Activated T-cell treated with anti-CD3 and anti-CD28 coated beads, Interleukin-2, amount 50 U/mL, for 24 hours (primary cell): Measurements from ENCODE around the gene ARMC8.

Experiments
- DNase-seq: peaks from one replicate; pipeline ENCODE4 v3.0.0-alpha.2; 2020
- H3K27ac Mint-ChIP-seq: 2 replicates; pipeline ENCODE4 v1.8.0; 2020; ENCODE audit warnings: mild to moderate bottlenecking, mixed read lengths
- H3K27me3 Mint-ChIP-seq: 2 replicates; pipeline ENCODE4 v1.8.0; 2020; ENCODE audit warnings: mixed read lengths
- H3K36me3 Mint-ChIP-seq: 2 replicates; pipeline ENCODE4 v1.8.0; 2020; ENCODE audit warnings: low read depth, mixed read lengths
- H3K4me1 Mint-ChIP-seq: 2 replicates; pipeline ENCODE4 v1.8.0; 2020; ENCODE audit warnings: low read depth, mixed read lengths
- H3K4me3 Mint-ChIP-seq: 2 replicates; pipeline ENCODE4 v1.8.0; 2020; ENCODE audit warnings: mild to moderate bottlenecking, moderate library complexity, mixed read lengths
- H3K9me3 Mint-ChIP-seq: 2 replicates; pipeline ENCODE4 v1.8.0; 2020; ENCODE audit warnings: mixed read lengths

ARMC8 gene

GRCh38 chr3:138289260-138289659 is 102.2 kb downstream of the ARMC8 start:
- peaks cover 32% of the 10 kb centered on the region for H3K36me3 Mint-ChIP-seq
- no peaks in the 10 kb centered on the region for H3K27me3 Mint-ChIP-seq
- H3K4me1 Mint-ChIP-seq = peaks cover 13% of the 10 kb centered on the region
- no peak overlapping the region for H3K4me3 Mint-ChIP-seq
- H3K9me3 Mint-ChIP-seq = no peaks in the 10 kb centered on the region
- DNase-seq = no peak
- H3K27ac Mint-ChIP-seq = peak overlapping the region; percentile 41

DNA sequence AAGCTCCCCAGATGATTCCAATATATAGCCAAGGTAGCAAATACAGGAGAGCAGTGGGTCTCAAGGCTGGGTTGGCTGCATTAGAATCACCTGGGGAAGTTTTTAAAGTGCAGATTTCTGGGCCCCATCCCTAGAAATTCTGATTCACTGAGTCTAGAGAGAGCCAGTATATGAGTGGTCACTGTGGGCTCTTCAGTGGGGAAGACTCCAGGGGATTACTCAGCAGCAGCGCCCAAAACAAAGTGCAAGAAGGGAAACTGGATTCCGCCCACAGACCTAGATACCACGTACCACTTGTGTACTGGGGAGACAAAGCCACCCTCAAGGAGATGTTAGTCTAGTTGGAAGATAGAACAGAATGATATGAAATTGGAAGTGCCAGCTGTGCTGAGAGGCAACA is 102.6 kb downstream of the ARMC8 start:
- Mint-ChIP-seq H3K36me3 (peaks cover 36% of the 10 kb centered on the region), H3K4me1 (peaks cover 15% of the 10 kb centered on the region), H3K27ac (peak overlapping the region; percentile 57), H3K4me3 (no peak overlapping the region), H3K9me3 (no peaks in the 10 kb centered on the region), H3K27me3 (no peaks in the 10 kb centered on the region)
- DNase-seq = no peak

GRCh38 chr3:138296639-138297038 is 109.5 kb downstream of the ARMC8 start:
- peaks cover 69% of the 10 kb centered on the region for H3K36me3 Mint-ChIP-seq
- peak overlapping the region; percentile 96 for H3K27ac Mint-ChIP-seq
- H3K27me3 Mint-ChIP-seq = no peaks in the 10 kb centered on the region
- H3K4me3 Mint-ChIP-seq = peak overlapping the region; percentile 61
- H3K4me1 Mint-ChIP-seq = peaks cover 40% of the 10 kb centered on the region
- no peaks in the 10 kb centered on the region for H3K9me3 Mint-ChIP-seq
- no peak for DNase-seq

- H3K4me1 Mint-ChIP-seq = peaks cover 40% of the 10 kb centered on the region
- H3K27ac Mint-ChIP-seq = peak overlapping the region; percentile 96
- no peaks in the 10 kb centered on the region for H3K9me3 Mint-ChIP-seq
- H3K4me3 Mint-ChIP-seq = peak overlapping the region; percentile 61
- H3K27me3 Mint-ChIP-seq = no peaks in the 10 kb centered on the region
- H3K36me3 Mint-ChIP-seq = peaks cover 67% of the 10 kb centered on the region
- DNase-seq = no peak
These were observed 110.0 kb downstream of the ARMC8 start for GRCh38 chr3:138297059-138297607.

- Mint-ChIP-seq H3K4me3 (peak overlapping the region; percentile 8), H3K4me1 (peaks cover 40% of the 10 kb centered on the region), H3K36me3 (peaks cover 67% of the 10 kb centered on the region), H3K27me3 (no peaks in the 10 kb centered on the region), H3K9me3 (no peaks in the 10 kb centered on the region), H3K27ac (peak overlapping the region; percentile 96)
- DNase-seq = no peak
These were observed 110.8 kb downstream of the ARMC8 start for GRCh38 chr3:138297876-138298275.

DNA sequence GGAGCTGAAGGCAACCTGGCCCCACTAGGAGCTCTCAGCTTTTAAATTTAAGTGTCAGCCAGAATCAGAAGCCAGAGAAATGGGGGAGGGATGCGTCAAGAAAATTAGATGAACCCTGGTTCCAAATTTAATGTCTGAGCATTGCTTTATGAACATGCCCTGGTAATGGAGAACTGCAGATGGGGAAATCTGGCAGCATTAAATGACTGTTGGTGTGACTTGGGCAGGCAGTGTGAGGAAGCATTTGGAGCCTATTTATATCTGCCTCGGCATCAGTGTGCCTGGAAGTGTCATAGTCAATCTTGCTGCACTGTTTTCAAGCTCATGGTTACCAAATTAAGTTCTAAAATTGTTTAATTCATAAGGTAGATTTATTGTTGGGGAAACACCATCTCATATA is 113.5 kb downstream of the ARMC8 start:
- Mint-ChIP-seq H3K27ac (peak overlapping the region; percentile 44), H3K9me3 (no peaks in the 10 kb centered on the region), H3K4me1 (peaks cover 32% of the 10 kb centered on the region), H3K4me3 (no peak overlapping the region), H3K36me3 (peaks cover 52% of the 10 kb centered on the region), H3K27me3 (no peaks in the 10 kb centered on the region)
- DNase-seq = no peak

DNA sequence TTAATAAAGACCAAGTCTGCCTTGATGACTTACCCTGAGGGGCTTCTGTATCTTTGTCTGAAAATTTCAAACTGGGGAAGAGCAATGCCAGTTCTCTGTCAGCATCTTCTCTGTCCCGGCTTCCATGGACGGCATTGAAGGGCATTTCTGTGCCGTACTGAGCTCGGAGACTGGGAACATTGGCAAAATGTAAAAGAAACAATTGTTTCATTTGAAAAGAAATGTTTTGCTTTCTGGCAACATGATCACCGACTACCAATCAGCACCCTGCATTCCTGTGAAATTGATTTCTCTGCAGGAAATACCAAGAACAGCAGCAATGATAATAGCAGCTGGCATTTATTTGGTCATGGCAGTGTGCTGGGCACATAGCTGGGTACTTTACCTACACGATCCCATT is 116.4 kb downstream of the ARMC8 start:
- Mint-ChIP-seq H3K4me3 (no peak overlapping the region), H3K9me3 (peaks cover 11% of the 10 kb centered on the region), H3K27me3 (no peaks in the 10 kb centered on the region), H3K36me3 (peaks cover 41% of the 10 kb centered on the region), H3K4me1 (peaks cover 9% of the 10 kb centered on the region), H3K27ac (no peak overlapping the region)
- no peak for DNase-seq

GRCh38 chr3:138307899-138308298 is 120.8 kb downstream of the ARMC8 start:
- no peak overlapping the region for H3K4me3 Mint-ChIP-seq
- DNase-seq = no peak
- no peaks in the 10 kb centered on the region for H3K4me1 Mint-ChIP-seq
- H3K9me3 Mint-ChIP-seq = peaks cover 32% of the 10 kb centered on the region
- no peaks in the 10 kb centered on the region for H3K27me3 Mint-ChIP-seq
- peaks cover 27% of the 10 kb centered on the region for H3K36me3 Mint-ChIP-seq
- no peak overlapping the region for H3K27ac Mint-ChIP-seq

- H3K4me3 Mint-ChIP-seq = no peak overlapping the region
- no peaks in the 10 kb centered on the region for H3K27me3 Mint-ChIP-seq
- no peak for DNase-seq
- H3K9me3 Mint-ChIP-seq = peaks cover 32% of the 10 kb centered on the region
- H3K4me1 Mint-ChIP-seq = no peaks in the 10 kb centered on the region
- no peak overlapping the region for H3K27ac Mint-ChIP-seq
- peaks cover 25% of the 10 kb centered on the region for H3K36me3 Mint-ChIP-seq
These were observed 121.7 kb downstream of the ARMC8 start for GRCh38 chr3:138308783-138309182.

- H3K27me3 Mint-ChIP-seq = no peaks in the 10 kb centered on the region
- H3K4me1 Mint-ChIP-seq = peaks cover 4% of the 10 kb centered on the region
- no peak for DNase-seq
- no peak overlapping the region for H3K4me3 Mint-ChIP-seq
- H3K36me3 Mint-ChIP-seq = peaks cover 20% of the 10 kb centered on the region
- no peak overlapping the region for H3K27ac Mint-ChIP-seq
- H3K9me3 Mint-ChIP-seq = peaks cover 32% of the 10 kb centered on the region
These were observed 123.4 kb downstream of the ARMC8 start for GRCh38 chr3:138310494-138310893.

DNA sequence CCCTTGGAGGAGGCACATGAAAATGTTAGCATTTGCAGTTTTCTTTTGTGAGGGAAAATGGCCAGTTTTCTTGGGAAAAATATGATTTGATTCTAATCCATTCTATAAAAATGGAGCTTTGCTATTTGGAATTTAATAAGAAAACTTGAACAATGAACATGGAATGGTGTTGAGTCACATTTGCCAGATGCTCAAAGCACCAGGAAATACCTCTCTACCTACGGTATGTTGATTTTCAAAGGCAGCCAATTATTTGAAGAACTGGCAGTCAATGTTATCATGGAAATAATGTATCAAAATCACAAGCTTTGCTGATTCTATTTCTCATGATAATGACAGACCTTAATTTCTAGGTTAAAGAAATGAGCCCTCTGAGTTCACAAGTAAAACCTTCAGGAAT is 127.7 kb downstream of the ARMC8 start:
- Mint-ChIP-seq H3K27me3 (no peaks in the 10 kb centered on the region), H3K27ac (no peak overlapping the region), H3K9me3 (peaks cover 19% of the 10 kb centered on the region), H3K36me3 (peaks cover 4% of the 10 kb centered on the region), H3K4me3 (no peak overlapping the region), H3K4me1 (peaks cover 4% of the 10 kb centered on the region)
- DNase-seq = no peak

GRCh38 chr3:138317687-138318086 is 130.6 kb downstream of the ARMC8 start:
- H3K4me1 Mint-ChIP-seq = peaks cover 15% of the 10 kb centered on the region
- no peak overlapping the region for H3K4me3 Mint-ChIP-seq
- H3K27me3 Mint-ChIP-seq = no peaks in the 10 kb centered on the region
- H3K9me3 Mint-ChIP-seq = no peaks in the 10 kb centered on the region
- no peak for DNase-seq
- no peak overlapping the region for H3K27ac Mint-ChIP-seq
- H3K36me3 Mint-ChIP-seq = no peaks in the 10 kb centered on the region

DNA sequence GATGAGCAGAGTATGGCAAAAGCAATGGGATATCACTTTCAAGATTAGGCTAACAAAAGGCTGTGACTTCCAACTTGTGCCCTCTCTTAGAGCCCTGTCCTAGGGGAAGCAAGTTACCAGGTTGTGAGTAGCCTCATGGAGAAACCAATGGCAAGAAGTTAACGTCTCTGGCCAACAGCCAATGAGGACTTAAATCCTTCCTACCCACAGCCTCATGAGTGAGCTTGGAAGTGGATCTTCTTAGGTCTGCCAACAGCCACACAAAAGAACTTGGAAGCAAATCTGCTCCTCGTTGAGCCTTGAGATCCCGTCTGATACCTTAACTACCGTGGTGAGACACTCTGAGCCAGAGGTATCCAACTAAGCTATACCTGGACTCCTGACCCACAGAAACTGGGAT is 136.9 kb downstream of the ARMC8 start:
- Mint-ChIP-seq H3K9me3 (no peaks in the 10 kb centered on the region), H3K27ac (no peak overlapping the region), H3K4me3 (no peak overlapping the region), H3K4me1 (peaks cover 43% of the 10 kb centered on the region), H3K27me3 (no peaks in the 10 kb centered on the region), H3K36me3 (no peaks in the 10 kb centered on the region)
- no peak for DNase-seq

DNA sequence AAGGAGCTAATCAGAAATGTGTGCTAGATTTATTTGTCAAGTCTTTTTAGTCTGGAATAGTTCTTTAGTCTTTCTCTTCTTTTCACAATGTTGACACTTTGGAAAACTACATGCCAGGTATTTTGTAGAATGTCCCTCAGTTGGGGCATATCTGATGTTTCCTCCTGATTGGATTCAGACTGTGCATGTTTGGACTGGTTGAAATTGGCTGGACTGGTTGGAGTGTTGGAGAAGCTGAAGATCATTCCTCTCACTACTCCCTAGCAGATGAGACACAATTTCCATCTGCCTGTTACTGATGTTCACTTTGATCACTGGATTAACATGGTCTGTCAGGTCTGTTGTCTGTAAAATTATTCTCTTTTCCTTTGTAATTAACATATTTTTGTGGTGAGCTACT is 138.9 kb downstream of the ARMC8 start:
- H3K4me1 Mint-ChIP-seq = peaks cover 54% of the 10 kb centered on the region
- no peak for DNase-seq
- no peaks in the 10 kb centered on the region for H3K36me3 Mint-ChIP-seq

GRCh38 chr3:138326866-138327595 is 139.9 kb downstream of the ARMC8 start:
- no peak for DNase-seq
- Mint-ChIP-seq H3K9me3 (no peaks in the 10 kb centered on the region), H3K4me1 (peaks cover 52% of the 10 kb centered on the region), H3K27ac (no peak overlapping the region), H3K4me3 (no peak overlapping the region), H3K36me3 (no peaks in the 10 kb centered on the region), H3K27me3 (no peaks in the 10 kb centered on the region)

More for the DNA sequence above, 138.9 kb downstream of the ARMC8 start:
- H3K27ac Mint-ChIP-seq = no peak overlapping the region
- H3K4me3 Mint-ChIP-seq = no peak overlapping the region
- H3K27me3 Mint-ChIP-seq = no peaks in the 10 kb centered on the region
- no peaks in the 10 kb centered on the region for H3K9me3 Mint-ChIP-seq
